GM19025 (cell line): ENCODE measurements around the gene EIF6.

ENCODE experiments used
- ATAC-seq: cut with Tn5 transposase; IDR thresholded peaks from one replicate; pipeline ENCODE4 v1.9.1; 2021; ENCODE audit warnings: mild to moderate bottlenecking, low read depth, moderate library complexity; ENCODE audit not compliant: unreplicated experiment

The EIF6 gene

DNA sequence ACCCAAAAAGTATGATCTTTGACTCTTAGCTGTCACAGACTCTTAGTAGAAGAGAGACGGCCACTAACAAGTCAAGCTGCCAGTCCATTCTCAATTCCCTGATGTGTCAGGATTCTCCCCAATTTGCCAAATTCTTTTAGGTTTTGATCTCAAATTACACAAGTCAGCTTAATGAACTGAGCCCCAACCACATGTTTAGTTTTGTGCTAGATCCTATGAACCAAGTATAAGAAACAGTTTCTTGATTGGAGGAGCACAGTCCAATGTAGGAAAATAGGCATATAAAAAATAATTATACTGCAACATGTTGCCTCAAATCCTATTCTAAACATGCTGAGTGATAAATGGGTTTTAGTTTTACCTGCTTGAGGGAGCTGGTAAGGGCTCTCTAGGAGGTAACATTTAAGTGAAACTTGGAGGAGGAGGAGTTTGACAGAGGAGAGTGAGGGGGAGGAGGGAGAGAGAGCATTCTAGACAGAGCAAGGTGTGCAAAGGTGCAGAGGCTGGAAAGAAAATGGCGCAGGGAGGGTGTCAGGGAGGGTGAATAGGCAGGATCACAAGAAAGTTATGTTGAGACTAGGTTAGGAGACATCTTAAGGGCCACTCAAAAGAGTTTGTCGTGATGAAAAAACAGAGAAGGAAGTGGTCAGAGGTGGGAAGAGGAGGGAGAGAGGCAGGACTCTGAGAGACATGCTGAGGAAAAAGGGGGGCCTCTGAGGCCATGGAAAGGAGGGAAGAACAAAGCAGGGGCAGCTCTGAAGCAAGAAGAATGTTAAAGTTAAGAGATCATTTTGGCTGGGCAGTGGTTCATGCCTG is 30.5 kb upstream of the EIF6 start:
- no peak for ATAC-seq

DNA sequence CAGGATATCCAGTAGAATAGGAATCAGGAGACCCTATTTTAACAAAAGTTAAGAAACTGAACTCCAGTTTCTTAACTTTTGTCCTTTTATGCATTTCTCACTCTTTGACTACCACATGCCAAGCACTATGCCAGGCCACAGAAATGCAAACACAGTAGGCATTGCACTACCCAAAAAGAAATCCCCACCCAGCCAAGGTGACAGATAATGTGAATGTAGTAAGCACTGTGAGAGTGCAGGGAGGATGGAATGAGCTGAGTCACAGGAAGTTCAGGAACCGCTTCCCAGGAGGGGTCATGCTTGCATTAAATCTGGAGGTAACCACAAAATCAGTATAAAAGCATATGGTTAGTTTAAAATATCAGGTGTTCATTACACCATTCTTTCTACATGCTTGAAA is 27.7 kb upstream of the EIF6 start:
- ATAC-seq = no peak

DNA sequence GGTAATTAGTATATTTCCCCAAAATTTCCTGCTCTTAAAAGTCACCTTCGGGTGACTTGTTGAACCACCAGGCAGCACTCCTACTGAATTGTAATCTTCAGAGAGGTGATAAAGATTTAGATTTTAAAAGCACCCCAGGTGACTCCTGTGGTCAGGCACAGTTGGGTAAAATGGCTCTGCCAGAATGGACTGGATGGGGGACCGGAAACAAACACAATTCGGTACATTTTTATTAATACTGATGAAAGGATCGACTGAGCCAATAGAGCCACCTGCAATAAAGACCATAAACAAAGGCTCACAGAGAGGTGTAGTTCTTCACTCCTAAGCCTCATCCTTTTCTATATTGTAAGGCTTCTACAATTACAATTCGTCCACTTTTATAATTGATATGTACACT is 27.2 kb upstream of the EIF6 start:
- no peak for ATAC-seq

DNA sequence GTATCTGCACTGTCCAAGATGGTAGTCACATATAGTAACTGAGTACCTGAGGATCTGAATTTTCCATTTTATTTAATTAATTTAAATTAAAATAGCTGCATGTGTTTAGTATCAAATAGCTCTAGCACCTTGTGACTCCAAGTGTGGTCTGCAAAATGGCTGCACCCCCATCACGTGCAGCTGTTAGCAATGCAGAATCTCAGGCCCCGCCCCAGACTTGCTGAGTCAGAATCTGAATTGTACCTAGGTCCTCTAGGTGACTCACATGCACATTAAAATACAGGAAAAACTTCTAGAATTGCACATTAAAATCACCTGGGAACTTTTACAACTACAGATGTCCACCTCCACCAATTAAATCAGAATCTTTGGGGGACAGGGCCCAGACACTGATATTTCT is 26.8 kb upstream of the EIF6 start:
- ATAC-seq = no peak

DNA sequence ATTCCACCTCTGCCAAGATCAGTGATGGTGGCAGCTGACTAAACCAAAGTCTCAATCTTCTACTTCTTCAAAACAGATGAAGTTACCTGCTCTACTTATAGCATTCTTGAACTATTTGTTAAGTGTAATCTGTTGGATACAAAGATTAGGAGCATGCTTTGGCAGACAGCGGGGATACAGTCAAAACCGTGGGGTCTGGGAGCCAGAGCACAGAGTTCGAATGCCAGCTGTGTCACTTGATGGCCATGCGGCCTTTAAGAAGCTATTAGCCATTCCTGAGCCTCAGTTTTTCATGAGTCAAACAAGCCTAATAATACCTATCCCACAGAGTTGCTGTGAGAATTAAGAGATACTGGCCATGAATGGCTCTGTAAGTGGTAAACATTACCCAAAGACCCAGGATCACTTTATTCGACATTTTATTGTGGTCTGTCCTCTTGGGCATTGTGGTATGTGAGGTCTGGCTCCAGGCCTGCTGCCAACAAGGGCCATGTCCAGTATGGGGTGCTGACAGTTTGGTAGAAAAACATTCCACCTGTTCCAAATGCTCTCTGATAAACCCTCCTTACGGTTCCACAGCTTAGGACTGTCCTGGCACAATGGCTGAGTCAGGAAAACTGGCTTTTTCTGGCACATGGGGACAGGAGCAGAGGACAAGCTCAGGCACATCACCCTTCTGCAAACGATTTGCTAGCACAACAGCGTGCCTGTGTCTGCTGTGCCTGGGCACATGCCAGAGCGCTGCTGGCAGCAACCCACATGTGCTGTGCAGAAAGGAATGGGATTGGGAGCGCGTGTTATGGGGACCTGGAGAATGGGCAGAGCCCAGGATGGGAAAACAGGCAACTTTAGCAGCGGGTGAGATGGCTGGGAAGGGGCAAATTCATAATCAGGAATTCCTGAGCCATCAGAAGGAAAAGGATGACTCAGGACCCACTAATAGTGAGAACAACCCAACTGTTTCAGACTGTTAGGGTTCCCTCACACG is 23.4 kb upstream of the EIF6 start:
- ATAC-seq = no peak

DNA sequence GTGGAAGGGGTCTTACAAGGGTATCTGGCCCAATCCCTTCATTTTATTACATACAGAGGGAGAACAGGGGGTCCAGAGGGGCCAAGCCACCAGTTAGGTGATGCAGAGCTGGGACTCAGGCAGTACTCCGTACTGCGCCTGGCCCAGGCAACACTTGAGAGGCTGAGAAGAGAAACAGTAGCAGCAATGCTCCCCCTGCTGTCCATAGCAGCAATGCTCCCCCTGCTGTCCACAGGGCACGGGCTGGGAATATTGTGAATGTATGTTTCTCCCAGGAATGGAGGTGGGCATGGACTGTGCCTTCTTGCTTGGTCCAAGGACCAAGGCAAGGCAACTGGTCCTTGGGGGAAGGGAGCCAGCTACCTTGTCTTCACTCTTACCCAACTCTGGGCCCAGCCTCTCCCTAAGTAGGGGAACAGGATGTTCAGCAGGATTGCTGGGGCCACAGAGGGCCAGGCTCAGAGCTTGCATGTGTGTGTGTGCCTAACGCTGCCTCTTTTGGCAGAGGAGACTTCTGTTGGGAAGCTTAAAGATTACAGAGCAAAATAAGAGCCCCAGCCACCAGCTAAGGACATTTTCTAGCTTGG is 22.5 kb upstream of the EIF6 start:
- ATAC-seq = no peak

DNA sequence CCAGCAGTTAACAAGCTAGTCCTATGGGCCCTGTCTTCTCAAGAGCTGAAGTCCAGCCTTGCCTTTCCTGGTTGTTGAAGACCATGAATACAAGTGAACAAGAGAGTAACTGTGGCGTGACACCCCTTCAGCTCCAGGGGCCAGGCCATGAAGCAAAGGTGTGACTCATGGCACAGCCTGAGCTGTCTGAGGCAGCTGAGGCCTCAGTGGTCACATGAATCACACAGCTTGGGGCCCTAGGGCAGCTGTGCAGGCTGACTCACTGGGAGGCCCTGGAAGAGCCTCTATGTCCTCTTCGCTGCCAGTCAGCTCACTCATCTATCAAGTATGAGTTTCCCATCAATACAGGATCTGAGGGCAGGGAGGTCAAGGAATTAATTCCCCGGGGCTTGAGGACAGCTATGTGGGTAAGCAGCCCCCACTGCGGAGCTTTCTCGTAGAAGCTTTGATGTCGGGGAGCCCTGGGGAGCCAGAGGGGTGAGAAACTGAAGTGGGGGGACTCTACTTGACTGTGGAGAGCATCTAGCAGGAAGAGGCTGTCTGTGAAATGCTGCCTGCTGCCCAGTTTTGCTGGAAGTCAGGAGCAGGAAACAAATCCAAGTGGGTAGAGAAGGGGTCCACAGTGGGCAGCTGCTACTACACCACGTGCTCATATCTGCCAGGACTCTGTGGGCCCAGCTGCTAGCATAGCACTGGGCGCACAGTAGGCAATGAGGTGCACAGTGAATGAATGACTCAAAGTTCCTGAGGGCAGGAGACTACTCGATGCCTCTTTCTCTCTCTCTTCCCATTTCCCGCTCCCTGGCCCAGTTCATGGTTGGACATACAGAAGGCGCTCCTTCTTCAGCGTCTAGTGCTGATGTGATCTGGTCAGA is 21.3 kb upstream of the EIF6 start:
- ATAC-seq = no peak

DNA sequence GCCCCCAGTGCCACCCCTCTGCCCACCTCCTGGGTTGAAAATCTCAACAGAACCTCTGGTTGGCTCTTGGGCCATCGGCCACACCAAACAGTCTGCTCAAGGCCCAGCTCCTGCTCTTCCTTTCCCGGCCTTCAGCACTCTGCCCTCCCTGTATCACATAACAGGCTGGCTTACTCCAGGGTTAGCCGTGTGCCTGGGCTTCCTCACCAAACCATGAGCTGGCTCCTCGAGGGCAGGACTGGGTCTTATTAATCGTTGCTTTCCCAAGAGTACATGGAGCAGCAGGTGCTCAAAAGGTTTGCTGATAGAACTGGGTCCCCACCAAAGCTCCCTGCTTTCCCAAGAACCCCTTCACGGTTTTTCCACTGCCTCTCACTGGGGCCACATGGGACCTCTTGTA is 20.4 kb upstream of the EIF6 start:
- ATAC-seq = no peak

DNA sequence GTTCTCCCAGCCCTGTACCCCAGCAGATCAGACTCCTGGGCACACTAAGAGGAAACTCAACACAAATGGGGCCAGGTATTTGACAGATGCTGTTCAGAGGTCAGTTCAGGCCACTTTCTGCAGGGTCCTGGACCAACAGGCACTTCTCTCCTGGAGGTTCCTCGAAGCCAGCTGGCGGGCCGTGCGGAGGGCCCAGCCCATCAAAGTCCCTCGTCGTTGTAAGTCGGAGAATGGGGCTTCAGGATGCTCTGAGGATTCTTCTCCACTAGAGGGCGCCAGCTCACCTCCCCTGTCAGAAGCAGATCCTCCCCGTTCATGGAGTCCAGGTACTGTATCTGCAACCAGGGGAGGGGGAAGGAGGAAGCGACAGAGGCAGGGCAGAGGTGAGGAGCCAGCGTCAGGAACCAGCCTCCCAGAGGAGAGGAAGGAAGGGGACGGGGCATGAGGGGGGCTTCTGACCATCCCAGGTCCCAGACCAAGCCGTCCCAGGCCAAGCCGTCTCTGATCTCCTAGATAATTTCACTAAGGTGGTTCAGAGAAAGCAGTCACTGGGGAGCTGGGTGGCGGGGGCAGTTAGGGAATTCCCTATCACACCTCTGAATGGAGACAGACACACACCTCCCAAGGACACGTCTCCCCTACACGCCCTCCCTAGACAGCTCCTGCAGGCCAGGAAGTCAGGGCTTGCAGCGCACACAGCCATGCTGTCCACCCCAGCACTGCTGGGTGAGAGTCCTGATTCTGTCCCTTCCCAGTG is 19.3 kb upstream of the EIF6 start:
- no peak for ATAC-seq

DNA sequence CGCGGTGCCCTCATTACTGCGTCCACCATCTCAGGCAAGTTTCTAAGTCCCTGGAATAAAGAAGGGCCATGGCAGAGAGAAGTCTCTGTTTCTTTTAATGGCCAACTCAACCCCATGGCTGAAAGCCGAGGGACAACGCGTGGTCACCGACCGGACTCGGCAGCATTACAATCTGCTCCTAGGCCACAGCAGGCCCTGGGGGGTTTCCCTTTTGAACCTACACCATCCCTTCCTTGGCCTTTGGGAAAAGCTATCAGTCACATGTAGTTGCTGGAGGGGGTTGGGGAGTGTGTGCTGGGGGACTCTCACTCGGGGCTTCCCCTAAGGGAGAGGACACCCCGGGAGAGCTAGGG is 18.8 kb upstream of the EIF6 start:
- ATAC-seq = no peak

DNA sequence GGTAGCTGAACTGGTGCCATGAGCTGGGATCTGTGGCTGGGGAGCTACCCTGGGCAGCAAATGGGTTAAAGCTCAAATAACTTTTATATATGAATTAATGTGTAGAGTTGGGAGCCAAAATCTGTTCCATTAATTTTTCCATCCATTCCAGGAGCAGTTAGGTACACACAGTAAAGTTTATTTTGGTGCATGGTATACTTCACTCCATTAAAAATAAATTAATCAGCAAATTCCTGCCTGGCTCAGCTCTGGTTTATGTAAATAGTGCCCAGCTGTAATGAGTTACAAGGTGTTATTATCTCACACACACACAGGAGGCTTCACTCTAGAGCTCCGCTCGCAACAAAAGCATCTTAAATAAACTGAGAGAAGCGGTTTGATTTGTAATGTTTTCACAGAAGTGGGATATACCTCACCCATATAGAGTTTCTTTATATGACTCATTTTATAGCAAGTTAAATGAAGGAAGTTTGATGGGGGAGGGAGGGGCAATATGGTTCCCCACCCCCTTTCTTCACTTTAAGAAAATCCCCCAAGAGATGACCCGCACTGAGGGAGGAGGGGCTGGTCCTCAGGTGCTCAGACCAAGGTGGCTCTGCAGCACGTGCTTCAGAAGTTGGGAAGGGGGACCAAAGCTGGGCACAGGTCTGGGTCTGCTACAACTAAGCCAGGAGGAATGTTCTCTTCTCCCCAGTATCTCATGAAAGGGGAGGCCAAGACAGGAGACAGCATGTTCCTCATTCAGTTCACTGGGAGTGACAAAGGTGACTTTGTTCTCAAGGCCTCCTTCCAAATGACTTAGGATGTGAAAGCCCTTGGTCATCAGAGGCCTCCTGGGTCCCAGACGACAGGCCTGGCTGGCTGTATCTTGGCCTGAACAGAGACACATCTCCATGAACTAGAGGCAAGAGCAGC is 18.1 kb upstream of the EIF6 start:
- ATAC-seq = no peak

DNA sequence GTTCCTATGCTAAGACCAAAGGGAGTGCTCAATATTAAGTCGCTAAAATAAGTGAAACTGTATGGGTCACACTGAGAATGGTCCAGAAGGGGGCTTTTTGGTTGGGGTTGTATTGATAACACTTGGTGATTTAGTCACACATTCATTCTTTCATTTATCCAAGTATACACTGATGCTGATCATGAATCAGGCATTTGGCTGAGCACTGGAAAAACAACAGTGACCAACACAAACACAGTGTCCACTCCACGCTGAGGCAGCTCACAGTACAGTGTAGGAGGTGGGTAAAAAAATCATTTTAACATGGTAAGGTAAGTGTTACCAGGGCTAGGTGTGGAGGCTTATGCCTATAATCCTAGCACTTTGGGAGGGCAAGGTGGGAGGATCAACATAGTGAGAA is 16.9 kb upstream of the EIF6 start:
- ATAC-seq = no peak

DNA sequence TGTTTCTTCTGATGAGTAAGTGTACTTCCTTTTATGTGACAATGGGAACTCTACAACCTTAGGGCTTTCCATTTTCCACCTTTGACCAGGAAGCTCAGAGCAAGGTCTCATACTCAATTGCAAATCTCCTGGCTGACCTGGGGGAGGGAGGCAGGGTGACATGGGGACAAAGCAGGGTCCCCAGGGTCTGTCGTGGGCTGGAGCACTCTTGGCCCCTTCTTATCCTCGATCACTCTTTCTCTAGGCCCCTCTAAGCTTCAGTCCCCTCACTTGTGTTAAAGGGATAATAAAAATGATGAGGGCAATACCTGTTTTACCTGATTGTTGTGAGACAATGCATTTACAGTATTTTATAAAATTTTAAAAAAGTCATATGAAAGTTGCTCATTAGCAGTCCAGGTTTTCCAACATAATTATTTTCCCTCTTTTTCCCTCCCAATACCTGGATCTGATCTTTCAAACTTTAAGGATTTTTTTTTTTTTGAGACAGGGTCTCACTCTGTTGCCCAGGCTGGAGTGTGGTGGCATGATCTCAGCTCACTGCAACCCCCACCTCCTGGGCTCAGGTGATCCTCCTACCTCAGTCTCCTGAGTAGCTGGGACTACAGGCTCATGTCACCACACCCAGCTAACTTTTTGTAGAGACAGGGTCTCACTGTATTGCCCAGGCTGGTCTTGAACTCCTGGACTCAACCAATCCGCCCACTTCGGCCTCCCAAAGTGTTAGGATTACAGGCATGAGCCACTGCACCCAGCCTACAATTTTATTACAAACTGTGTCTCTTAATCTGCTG is 16.1 kb upstream of the EIF6 start:
- ATAC-seq = no peak

DNA sequence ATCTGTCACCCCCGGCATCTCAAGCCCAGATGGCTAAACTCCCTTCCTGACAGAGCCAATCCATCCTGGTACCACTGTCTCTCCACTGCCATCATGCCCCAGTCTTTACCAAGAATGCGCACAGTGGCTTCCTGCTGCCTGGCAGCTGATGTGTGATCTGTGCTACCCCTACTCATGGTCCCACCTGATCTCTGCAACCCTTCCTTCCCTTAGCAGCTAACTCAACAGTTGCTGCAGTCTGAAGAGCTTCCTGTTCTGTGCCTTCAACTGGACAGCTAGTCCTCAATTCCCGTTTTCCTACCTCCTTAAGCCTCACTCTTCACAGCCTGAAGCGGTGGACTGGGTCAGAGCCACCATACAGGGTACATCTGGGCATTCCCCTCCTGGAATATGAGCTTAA is 15.2 kb upstream of the EIF6 start:
- ATAC-seq = no peak

DNA sequence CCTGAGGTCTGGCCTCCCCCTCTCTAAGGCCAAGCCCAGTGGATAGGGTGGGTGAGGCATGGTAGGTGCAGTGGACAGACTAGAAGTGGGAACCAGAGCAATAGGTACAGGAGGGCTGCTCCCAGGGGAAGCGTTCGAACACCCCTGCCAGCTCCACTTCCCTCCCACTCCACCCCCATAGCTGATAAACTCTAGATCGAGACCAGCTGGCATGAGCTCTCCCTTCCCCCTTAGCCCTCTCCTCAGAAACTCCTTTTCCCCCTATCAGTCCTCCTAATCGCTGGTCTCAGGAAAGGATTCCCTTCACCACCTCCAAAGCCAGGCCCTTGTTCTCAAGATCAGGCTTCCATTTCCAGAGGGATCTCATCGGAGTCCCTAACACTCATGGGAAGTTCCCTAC is 13.7 kb upstream of the EIF6 start:
- no peak for ATAC-seq

DNA sequence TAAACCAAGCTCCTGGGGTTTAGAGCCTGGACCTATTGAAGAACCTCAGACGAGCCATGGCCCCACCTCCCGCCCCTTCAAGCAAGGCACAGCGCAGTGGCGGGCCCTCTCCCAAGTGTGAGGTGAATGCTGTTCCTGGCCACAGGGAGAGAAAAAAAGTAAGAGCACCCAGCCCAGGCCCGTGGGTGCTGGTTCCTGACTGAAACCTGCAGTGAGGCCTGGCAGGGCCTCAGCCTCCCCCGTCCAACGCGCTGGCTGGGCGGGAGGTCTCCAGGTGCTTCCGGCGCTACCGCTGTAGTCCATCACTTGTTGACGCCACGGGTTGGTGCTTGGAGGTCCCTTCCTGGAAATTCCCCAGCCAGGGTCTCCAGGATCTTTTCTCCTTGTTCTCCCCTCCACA is 13.2 kb upstream of the EIF6 start:
- ATAC-seq = no peak

DNA sequence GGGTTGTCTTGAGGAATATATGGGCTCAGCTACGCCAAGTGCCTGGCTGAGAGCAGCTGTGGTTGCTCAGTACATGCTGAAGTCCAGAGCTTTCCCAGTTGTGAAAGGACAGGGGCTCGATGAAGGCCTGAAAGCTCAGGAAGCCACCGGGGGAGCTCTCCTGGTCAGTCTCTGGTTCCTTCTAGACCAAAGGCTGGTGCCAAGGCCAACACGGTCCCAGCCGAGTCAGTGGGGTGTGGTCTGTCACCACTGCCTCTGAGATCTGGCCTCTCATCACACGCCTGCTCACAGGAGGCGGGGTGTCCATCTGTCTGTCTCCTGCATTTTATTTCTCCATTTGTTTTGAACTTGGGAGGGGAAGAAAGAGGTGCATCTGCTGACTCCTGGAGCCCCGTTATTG is 12.6 kb upstream of the EIF6 start:
- no peak for ATAC-seq

DNA sequence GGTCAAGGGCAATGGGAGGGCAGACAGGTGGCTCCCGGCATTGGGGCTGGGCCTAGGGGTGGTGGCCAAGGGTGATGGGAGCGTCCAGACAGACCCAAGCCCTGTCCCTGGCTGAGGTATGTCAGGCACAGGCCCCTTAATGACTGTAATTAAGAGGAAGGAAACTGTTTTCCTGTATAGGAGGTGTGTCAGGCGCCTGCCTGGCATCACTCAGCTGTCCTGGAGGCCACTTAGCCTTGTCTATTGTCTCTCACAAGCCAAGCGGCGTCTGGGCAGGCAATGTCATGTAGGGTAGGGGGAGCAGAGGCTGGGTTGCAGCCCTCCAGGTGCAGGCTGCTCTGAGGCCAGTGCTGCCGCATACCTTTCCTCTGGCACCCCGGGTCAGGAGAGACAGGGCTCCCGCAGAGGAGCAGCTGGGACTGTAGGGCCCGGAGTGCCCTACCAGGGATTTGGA is 11.6 kb upstream of the EIF6 start:
- no peak for ATAC-seq
